Measurements from ENCODE around the gene DNM2.
"Not testable (repeated sequence)": the region's sequence is repeated elsewhere in the genome, so short reads cannot be mapped to it uniquely, and the experiment has no call there.

The DNM2 gene

DNA sequence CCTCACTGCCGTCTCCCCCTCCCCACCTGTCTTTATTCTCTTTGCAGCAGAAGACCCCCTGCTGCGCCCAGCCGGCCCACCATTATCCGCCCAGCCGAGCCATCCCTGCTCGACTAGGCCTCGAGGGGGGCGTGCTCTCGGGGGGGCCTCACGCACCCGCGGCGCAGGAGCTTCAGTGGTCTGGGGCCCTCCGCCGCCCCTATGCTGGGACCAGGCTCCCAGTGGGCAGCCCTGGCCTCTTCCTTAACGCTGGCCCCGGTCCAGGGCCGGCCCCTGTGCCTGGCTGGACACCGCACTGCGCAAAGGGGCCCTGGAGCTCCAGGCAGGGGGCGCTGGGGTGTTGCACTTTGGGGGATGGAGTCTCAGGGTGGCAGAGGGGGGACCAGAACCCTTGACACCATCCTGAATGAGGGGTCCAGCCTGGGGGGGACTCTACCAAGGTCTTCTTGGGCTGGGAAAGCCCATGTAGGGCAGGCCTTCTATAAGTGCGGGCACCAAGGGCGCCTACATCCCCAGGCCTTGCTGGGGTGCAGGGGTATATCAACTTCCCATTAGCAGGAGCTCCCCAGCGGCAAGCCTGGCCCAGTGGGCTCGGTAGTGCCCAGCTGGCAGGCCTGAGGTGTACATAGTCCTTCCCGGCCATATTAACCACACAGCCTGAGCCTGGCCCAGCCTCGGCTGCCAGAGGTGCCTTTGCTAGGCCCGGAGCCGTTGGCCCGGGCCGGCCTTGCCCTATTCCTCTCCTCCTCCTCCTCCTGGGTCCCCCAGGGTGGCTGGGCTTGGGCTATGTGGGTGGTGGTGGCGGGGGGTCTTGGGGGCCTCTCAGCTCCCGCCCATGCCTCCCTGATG is 113.3 kb downstream of the DNM2 start:
- no peak for DNase-seq
- H3K4me1 Mint-ChIP-seq (ENCODE audit: low read depth in 2 of 2) = peaks cover 4 to 13% of the 10 kb centered on the region in 2 donors
- H3K4me3 Mint-ChIP-seq = no peak overlapping the region
- no peaks in the 10 kb centered on the region for H3K27me3 Mint-ChIP-seq
- H3K27ac Mint-ChIP-seq = peak overlapping the region; percentile 10 to 82
- ATAC-seq (replicated peaks) = no peak
- peaks cover 63% of the 10 kb centered on the region for H3K36me3 Mint-ChIP-seq (ENCODE audit: insufficient read depth)
- no peaks in the 10 kb centered on the region for H3K9me3 Mint-ChIP-seq

DNA sequence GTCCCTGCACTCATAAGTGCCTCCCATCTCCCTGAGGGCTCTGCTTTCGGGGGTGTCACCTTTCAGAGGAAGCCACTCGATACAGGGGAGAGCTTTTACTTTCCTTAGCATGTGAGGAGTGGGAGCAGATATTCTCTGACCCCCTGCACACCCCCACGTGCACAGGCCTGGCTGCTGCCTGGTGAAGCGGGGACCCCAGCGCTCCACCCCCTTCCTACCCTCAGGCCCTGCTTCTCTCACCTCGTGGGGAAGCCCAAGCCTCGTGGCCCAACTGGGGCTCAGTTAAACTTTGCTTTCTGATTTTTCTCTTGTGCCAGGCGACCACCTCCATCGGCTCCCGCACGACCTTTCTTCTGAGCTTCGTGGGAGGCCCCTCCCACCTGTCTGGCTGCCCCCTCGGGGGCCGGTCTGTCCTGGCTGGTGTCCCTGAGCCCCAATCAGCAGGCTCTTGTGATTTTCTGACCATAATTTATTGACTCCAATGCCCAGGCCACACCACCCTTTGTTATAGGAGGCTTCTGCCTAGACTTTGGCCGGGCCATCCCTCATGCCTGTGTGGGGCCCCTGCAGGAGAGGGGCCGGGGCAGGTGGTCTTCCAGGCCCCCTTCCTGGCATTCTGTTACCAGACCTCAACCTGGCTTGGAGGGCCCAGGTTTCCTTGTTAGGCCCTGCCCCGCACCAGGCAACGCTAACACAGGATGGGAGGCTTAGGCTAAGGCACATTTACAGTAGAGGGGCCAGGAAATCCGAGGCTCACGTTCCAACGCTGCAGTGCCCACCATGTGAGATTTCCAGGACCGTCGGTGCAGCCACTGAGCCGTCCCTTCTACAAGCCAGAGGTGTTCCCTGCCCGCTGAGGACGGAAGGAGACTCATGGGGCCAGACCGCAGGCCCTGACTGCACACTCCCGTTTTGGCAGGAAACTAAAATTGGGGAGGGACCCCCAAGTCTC is 114.4 kb downstream of the DNM2 start:
- DNase-seq = no peak
- Mint-ChIP-seq H3K4me3 (no peak overlapping the region), H3K9me3 (no peaks in the 10 kb centered on the region), H3K4me1 (ENCODE audit: low read depth in 2 of 2) (peaks cover 4 to 17% of the 10 kb centered on the region in 2 donors), H3K36me3 (ENCODE audit: insufficient read depth) (peaks cover 58% of the 10 kb centered on the region), H3K27ac (peak overlapping the region in 1 of 2 donors; percentile 78), H3K27me3 (no peaks in the 10 kb centered on the region)
- no peak for ATAC-seq (replicated peaks)

DNA sequence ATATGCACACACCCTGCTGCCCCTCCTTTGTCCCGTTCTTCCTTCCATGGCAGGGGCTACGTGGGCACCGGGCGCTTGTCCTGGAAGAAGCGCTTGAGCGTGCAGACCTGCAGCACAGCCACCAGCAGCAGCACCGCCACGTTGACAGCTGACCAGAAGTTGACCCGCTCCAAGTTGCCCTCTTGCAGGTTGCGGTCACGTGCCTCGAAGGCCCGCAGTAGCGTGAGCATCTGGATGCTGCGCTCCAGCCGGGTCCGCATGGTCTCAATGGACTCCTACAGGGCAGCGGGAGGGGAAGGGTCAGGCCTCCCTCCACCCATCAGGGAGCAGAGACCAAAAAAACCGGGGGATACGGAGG is 115.0 kb downstream of the DNM2 start:
- H3K4me1 Mint-ChIP-seq (ENCODE audit: low read depth in 2 of 2) = peaks cover 4 to 17% of the 10 kb centered on the region in 2 donors
- no peaks in the 10 kb centered on the region for H3K9me3 Mint-ChIP-seq
- H3K27me3 Mint-ChIP-seq = no peaks in the 10 kb centered on the region
- ATAC-seq (replicated peaks) (no peak), DNase-seq (no peak)
- no peak overlapping the region for H3K4me3 Mint-ChIP-seq
- peak overlapping the region in 1 of 2 donors; percentile 62 for H3K27ac Mint-ChIP-seq
- H3K36me3 Mint-ChIP-seq (ENCODE audit: insufficient read depth) = peaks cover 53% of the 10 kb centered on the region

DNA sequence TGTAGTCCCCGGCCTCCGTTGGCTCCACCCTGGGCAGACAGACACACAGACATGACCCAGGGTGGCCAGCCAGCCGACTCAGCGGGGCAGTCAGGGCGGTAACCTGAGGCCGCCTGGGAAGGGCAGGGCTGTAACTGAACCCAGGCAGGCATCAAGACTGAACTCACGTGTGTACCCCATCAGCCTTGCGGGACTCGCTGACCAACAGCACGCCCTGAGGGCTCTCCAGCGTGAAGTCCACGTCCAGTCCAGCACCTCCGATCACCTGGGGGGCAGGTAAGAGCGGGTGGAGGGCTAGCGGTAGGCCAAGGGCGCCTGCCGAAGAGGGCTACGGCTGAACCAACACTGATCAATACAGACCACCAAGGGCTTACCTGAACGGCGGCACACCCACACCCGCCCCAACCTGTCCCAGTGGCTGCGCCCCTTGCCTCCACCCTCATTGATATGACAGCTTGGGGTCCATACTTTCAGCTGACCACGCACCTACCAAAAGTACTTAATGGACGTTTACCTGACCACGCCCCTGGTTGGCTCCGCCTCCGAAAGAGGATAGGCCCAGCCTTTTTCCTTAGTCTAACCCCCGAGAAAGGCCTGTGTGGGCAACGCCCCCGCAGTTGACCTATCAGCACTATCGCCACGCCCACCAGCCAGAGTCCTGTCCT is 117.3 kb downstream of the DNM2 start:
- H3K4me1 Mint-ChIP-seq (ENCODE audit: low read depth in 2 of 2) = peaks cover 4 to 17% of the 10 kb centered on the region in 2 donors
- DNase-seq = no peak
- H3K9me3 Mint-ChIP-seq = no peaks in the 10 kb centered on the region
- H3K36me3 Mint-ChIP-seq (ENCODE audit: insufficient read depth) = peaks cover 36% of the 10 kb centered on the region
- no peaks in the 10 kb centered on the region for H3K27me3 Mint-ChIP-seq
- peak overlapping the region; percentile 98 to 100 for H3K4me3 Mint-ChIP-seq
- peak overlapping the region; percentile 97 to 100 for H3K27ac Mint-ChIP-seq
- no peak for ATAC-seq (replicated peaks)

DNA sequence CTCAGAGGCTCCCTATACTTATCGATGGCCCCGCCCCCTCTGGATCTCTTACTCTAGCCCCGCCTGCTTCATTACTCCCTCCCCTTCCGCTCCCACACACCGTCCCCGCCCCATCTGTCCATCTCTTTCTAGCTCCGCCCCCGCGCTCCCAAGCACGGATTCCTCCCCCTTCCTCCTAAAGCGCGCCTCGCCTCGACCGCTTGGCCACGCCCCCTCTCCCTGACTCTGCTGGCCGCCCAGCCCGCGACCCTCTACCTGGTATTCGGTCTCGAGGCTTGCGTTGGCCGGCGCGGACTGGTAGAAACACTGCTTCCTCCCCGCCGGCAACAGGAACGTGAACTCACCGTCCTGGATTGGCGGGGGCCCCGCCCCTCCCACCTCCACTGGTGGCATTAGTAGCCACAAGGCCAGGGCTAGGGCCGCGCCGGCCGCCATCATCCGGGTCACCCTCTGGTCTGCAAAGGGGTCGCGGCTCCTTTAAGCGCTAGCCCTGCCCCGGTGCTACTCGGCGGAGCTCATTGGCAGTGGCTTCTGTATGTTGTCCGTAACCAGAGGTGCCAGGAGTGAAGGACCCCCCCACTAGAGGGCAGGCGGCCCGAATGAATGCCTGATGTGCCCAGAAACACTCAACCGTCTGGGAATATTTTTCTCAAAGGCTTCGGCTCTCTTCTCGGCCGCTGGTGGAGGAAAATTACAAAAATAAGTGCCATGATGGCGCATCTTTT is 118.0 kb downstream of the DNM2 start, which contains the start of gene TMED1:
TSS of gene TMED1 (minus strand) at position 459 of the 725 bp plus-strand sequence. CDS start at position 438, 21 bp downstream.
- Mint-ChIP-seq H3K4me3 (peak within 1 kb of the TSS; percentile 98 to 100), H3K9me3 (no peaks in the 10 kb centered on the region), H3K27me3 (no peaks in the 10 kb centered on the region), H3K36me3 (ENCODE audit: insufficient read depth) (peaks cover 35% of the 10 kb centered on the region), H3K27ac (peak within 1 kb of the TSS; percentile 97 to 100), H3K4me1 (ENCODE audit: low read depth in 2 of 2) (peaks cover 4 to 17% of the 10 kb centered on the region in 2 donors)
- ATAC-seq (replicated peaks) (peak; percentile 89), DNase-seq (peak; percentile 91 to 96 (median 92))

DNA sequence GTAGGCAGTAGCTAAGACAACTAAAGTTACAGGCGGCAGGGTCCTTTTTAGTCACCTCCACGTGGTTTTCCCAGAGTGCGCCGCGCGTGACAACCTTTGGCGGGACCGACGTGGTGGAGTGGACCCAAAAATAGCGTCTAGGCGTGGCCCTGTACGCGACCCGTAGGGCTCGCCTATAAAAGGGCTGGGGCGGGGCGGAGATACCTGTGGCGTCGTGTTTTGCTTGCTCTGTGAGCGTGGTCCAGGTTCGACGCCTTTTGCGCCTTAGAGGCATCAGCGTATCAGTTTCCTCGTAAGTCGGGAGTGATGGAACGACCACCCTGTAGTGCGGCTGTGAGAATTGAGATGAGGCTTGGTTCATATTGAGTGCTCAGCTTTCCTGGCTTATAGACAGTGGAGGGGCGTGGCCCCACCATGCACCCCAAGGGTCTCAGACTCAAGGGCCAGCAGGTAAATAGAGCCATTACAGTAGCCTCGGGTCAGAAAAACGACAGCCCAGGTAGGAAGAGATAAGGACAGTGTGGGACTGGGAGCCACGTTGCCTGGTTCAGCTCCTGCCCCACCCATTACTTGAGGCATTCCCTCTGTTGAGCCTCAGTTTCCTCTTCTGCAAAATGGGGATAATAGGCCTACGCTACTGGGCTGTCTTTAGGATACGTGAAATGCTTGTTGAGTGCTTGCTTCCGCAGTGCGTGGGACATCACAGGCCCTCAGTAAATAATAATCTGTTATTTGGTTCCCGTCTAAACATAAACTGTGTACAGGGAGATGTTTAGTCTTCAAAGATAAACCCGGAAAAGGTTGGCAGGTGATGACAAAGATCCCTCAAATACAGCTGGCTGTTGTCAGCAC is 118.8 kb downstream of the DNM2 start:
- Mint-ChIP-seq H3K27ac (peak overlapping the region; percentile 97 to 100), H3K36me3 (ENCODE audit: insufficient read depth) (peaks cover 35% of the 10 kb centered on the region), H3K4me3 (peak overlapping the region; percentile 98 to 100), H3K27me3 (no peaks in the 10 kb centered on the region), H3K4me1 (ENCODE audit: low read depth in 2 of 2) (peaks cover 4 to 17% of the 10 kb centered on the region in 2 donors), H3K9me3 (no peaks in the 10 kb centered on the region)
- ATAC-seq (replicated peaks) (peak; percentile 35), DNase-seq (no peak)

DNA sequence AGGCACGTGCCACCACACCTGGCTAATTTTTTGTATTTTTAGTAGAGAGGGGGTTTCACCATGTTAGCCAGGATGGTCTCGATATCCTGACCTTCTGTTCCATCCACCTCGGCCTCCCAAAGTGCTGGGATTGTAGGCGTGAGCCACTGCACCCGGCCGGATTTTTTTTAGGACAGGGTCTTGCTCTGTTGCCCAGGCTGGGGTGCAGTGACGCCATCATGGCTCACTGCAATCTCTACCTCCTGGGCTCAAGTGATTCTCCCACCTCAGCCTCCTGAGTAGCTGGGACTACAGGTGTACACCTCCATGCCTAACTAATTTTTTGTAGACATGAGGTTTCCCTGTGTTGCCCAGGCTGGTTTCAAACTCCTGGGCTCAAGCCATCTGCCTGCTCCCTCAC is 119.8 kb downstream of the DNM2 start:
- not testable (repeated sequence) for ATAC-seq (replicated peaks); H3K9me3 Mint-ChIP-seq; H3K4me3 Mint-ChIP-seq; DNase-seq; H3K27me3 Mint-ChIP-seq
- peaks cover 4 to 17% of the 10 kb centered on the region in 2 donors for H3K4me1 Mint-ChIP-seq (ENCODE audit: low read depth in 2 of 2)
- H3K27ac Mint-ChIP-seq = peak overlapping the region in 1 of 2 donors; percentile 35
- H3K36me3 Mint-ChIP-seq (ENCODE audit: insufficient read depth) = peaks cover 32% of the 10 kb centered on the region

DNA sequence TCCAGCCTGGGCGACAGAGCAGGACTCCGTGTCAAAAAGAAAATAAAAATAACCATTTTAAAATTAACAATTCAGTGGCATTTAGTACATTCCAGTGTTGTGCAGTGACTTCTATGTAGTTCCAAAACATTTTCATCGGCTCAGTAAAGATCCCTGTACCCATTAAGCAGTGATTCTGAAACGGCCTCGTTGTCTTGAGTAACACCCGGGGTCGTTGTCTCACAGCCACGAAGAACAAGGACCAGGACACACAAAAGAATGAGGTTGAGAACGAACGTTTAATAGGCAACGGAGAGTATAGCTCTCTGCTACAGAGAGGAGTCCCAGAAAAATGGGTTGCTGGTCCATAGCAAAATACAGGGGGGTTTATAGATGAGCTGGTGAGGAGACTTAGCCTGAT is 120.5 kb downstream of the DNM2 start:
- H3K27me3 Mint-ChIP-seq = peaks cover 0 to 2% of the 10 kb centered on the region in 2 donors
- peaks cover 30% of the 10 kb centered on the region for H3K36me3 Mint-ChIP-seq (ENCODE audit: insufficient read depth)
- ATAC-seq (replicated peaks) (no peak), DNase-seq (no peak)
- no peak overlapping the region for H3K27ac Mint-ChIP-seq
- H3K4me1 Mint-ChIP-seq (ENCODE audit: low read depth in 2 of 2) = peaks cover 4 to 17% of the 10 kb centered on the region in 2 donors
- no peaks in the 10 kb centered on the region for H3K9me3 Mint-ChIP-seq
- H3K4me3 Mint-ChIP-seq = no peak overlapping the region

DNA sequence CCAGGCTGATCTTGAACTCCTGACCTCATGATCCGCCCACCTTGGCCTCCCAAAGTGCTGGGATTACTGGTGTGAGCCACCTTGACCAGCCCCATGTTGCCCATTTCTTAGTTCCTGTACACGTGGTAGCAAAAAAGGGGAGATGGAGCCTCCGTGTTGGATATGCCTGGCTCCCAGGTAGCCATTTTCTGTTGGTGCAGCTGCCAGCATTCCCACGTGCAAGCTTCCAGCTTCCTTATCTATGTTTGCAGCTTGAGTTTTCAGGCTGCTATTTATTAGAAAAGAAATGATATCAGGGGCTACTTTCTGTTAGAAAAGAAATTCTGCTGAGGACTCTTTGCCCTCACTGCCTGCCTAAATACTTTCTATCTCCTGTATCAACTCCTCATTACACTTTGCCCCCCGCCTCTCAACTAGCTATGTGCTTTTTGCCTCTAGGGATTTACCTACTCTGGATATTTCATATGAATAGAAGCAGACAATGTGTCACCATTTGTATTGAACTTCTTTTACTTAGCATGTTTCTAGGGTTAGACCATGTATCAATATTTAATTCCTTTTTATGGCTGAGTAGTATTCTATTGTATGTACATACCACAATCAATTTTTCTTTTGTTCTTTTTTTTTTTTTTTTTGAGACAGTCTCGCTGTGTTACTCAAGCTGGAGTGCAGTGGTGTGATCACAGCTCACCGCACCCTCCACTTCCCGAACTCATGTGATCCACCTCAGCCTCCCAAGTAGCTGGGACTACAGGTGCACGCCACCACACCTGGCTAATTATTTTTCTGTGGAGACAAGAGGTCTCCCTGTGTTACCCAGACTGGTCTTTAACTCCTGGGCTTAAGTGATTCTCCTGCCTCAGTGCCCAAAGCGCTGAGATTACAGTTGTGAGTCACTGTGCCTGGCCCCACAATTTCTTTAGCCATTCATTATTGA is 121.5 kb downstream of the DNM2 start:
- H3K27me3 Mint-ChIP-seq = peaks cover 0 to 5% of the 10 kb centered on the region in 2 donors
- peaks cover 22% of the 10 kb centered on the region for H3K36me3 Mint-ChIP-seq (ENCODE audit: insufficient read depth)
- DNase-seq (no peak), ATAC-seq (replicated peaks) (no peak)
- H3K4me3 Mint-ChIP-seq = no peak overlapping the region
- peaks cover 4 to 17% of the 10 kb centered on the region in 2 donors for H3K4me1 Mint-ChIP-seq (ENCODE audit: low read depth in 2 of 2)
- H3K27ac Mint-ChIP-seq = no peak overlapping the region
- no peaks in the 10 kb centered on the region for H3K9me3 Mint-ChIP-seq

DNA sequence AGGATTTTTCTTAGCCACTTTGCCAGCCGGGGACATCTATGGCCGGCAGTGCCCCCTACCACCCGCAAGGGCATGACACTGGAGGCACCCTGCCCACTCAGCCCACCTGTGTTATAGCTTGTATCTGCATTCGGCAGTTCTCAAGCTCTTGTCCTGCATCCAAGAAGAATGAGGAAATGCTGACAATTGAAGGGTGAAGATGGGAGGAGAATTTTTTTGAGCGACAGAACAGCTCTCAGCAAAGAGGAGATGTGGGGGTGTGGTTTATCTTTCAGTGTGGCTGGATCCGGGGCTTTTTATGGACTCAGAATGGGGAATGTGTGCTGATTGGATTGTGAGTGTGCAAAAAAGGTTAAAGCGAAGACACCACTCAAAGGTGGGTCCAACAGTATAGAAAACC is 124.9 kb downstream of the DNM2 start:
- Mint-ChIP-seq H3K27ac (no peak overlapping the region), H3K9me3 (peaks cover 0 to 5% of the 10 kb centered on the region in 2 donors), H3K36me3 (ENCODE audit: insufficient read depth) (peaks cover 3% of the 10 kb centered on the region), H3K4me1 (ENCODE audit: low read depth in 2 of 2) (no peaks in the 10 kb centered on the region), H3K4me3 (no peak overlapping the region), H3K27me3 (peaks cover 0 to 5% of the 10 kb centered on the region in 2 donors)
- ATAC-seq (replicated peaks) (no peak), DNase-seq (no peak)

DNA sequence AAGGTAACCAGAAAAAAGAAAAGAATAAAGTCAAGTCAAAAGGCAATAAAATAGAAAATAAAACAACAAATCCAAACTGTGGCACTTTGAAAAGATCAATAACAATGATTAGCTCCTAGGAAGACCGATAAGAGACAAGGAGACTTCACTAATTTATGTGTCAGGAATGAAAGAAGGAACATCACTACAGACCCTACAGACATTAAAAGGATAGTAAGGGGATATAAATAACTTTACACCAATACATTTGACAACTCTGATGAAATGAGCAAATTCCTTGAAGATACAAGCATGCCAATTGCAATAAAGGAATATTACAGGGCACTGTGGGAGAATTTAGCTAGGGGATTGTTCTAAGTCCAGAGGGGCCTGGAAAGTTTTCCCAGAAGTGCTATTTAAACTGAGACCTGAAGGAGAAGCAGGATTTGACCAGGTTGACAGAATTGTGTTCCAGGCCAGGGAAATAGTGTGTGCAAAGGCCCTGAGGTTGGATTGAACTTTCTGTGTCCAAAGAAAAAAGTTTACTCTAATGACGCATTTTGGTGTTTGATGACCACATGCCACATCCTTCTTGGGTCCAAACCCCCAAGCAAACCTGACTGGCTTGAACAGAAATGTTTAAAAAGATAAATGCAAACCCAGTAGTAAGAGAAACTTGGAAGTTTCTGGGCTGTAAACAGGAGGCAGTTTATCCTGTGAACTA is 128.8 kb downstream of the DNM2 start:
- Mint-ChIP-seq H3K36me3 (ENCODE audit: insufficient read depth) (no peaks in the 10 kb centered on the region), H3K9me3 (peaks cover 0 to 5% of the 10 kb centered on the region in 2 donors), H3K4me1 (ENCODE audit: low read depth in 2 of 2) (no peaks in the 10 kb centered on the region), H3K27me3 (peaks cover 0 to 24% of the 10 kb centered on the region in 2 donors), H3K27ac (no peak overlapping the region), H3K4me3 (no peak overlapping the region)
- ATAC-seq (replicated peaks) (no peak), DNase-seq (no peak)

Data from effector memory CD8-positive, alpha-beta T cell (primary cell).